PC-3 (cell line): ENCODE measurements around the gene MPC1.

ENCODE experiments used
- EZH2phosphoT487 ChIP-seq: fragments of 300-600 bp; sonication (generic); IDR thresholded peaks from 2 replicates; pipeline ENCODE4 v1.6.1; 2018; ENCODE audit warnings: mild to moderate bottlenecking, antibody characterized with exemption, low read length, borderline replicate concordance
- TF ChIP-seq, protein P1 (sequence below): fragments of 300-600 bp; sonication (generic); conservative IDR thresholded peaks from 2 replicates; pipeline ENCODE4 v1.5.1; 2017; ENCODE audit warnings: antibody characterized with exemption, low read depth, mild to moderate bottlenecking, low read length

DNA sequence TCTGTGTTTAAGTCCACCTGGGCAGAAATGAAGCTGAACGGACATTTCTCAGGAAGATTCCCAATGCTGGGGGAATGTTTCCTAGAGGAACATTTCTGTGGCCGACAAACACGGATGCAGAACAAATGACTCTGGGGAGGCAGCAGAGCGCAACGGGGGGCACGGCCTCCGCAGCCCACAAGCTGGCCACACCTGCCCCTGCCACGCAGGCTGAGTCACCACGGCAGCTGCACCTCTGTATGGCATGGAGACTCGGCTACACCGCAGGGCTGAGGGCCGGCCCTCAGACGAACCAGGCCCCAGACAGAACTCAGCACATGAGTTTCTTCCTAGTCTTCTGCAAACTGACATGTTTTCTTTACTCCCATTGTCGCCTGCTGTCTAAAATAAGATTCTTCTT, 64.5 kb downstream of the MPC1 start:
- TF ChIP-seq EZH2phosphoT487, result no peak
- TF ChIP-seq, protein P1, sequence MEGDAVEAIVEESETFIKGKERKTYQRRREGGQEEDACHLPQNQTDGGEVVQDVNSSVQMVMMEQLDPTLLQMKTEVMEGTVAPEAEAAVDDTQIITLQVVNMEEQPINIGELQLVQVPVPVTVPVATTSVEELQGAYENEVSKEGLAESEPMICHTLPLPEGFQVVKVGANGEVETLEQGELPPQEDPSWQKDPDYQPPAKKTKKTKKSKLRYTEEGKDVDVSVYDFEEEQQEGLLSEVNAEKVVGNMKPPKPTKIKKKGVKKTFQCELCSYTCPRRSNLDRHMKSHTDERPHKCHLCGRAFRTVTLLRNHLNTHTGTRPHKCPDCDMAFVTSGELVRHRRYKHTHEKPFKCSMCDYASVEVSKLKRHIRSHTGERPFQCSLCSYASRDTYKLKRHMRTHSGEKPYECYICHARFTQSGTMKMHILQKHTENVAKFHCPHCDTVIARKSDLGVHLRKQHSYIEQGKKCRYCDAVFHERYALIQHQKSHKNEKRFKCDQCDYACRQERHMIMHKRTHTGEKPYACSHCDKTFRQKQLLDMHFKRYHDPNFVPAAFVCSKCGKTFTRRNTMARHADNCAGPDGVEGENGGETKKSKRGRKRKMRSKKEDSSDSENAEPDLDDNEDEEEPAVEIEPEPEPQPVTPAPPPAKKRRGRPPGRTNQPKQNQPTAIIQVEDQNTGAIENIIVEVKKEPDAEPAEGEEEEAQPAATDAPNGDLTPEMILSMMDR, result no peak
